NCI-H128 (cell line): ENCODE data around the gene FAM222B.
"Not testable (repeated sequence)": the region's sequence is repeated elsewhere in the genome, so short reads cannot be mapped to it uniquely, and the experiment has no call there.

Experiments used
- DNase-seq: peaks from one replicate; lab custom pipeline; 2025; ENCODE audit not compliant: unreplicated experiment; lab: John Stamatoyannopoulos, UW

FAM222B gene

GRCh38 chr17:28841901-28842281 lies 699 bp downstream of the FAM222B start:
- no peak for DNase-seq

GRCh38 chr17:28839221-28839620 lies 3.4 kb downstream of the FAM222B start:
- no peak for DNase-seq

- DNase-seq: not testable (repeated sequence)
Measured at GRCh38 chr17:28836541-28836940, 6.0 kb downstream of the FAM222B start.

GRCh38 chr17:28834420-28834819 lies 8.2 kb downstream of the FAM222B start:
- no peak for DNase-seq

GRCh38 chr17:28828294-28829040 lies 14.1 kb downstream of the FAM222B start:
- DNase-seq: no peak

- DNase-seq: no peak
Measured at GRCh38 chr17:28827672-28828071, 14.9 kb downstream of the FAM222B start.

- no peak for DNase-seq
Measured at GRCh38 chr17:28819582-28819981, 23.0 kb downstream of the FAM222B start.

GRCh38 chr17:28818819-28819221 lies 23.8 kb downstream of the FAM222B start:
- DNase-seq: no peak

GRCh38 chr17:28816540-28816939 lies 26.1 kb downstream of the FAM222B start:
- no peak for DNase-seq

- no peak for DNase-seq
Measured at GRCh38 chr17:28812748-28813377, 29.7 kb downstream of the FAM222B start.

GRCh38 chr17:28812091-28812747 lies 30.4 kb downstream of the FAM222B start:
- peak; percentile 81 for DNase-seq

- no peak for DNase-seq
Measured at GRCh38 chr17:28811651-28812090, 30.9 kb downstream of the FAM222B start.

- no peak for DNase-seq
Measured at GRCh38 chr17:28810437-28810836, 32.2 kb downstream of the FAM222B start.

GRCh38 chr17:28807925-28808634 lies 34.5 kb downstream of the FAM222B start:
- no peak for DNase-seq

GRCh38 chr17:28796062-28796461 lies 46.5 kb downstream of the FAM222B start:
- no peak for DNase-seq

GRCh38 chr17:28794846-28795441 lies 47.6 kb downstream of the FAM222B start:
- DNase-seq: not testable (repeated sequence)

- no peak for DNase-seq
Measured at GRCh38 chr17:28792877-28793661, 49.5 kb downstream of the FAM222B start.

GRCh38 chr17:28788100-28788499 lies 54.5 kb downstream of the FAM222B start:
- DNase-seq: no peak

GRCh38 chr17:28783161-28783560 lies 59.4 kb downstream of the FAM222B start:
- DNase-seq: no peak

- DNase-seq: not testable (repeated sequence)
Measured at GRCh38 chr17:28779601-28780000, 63.0 kb downstream of the FAM222B start.
